ENCODE data around the gene HES2.
A peak's percentile ranks its signal among the peaks of the same experiment; 100 is the strongest.
"Not testable (repeated sequence)": the region's sequence is repeated elsewhere in the genome, so short reads cannot be mapped to it uniquely, and the experiment has no call there.

HES2 gene

GRCh38 chr1:6419804-6420453 is at the start of gene HES2:
Gene HES2 (minus strand): TSS chr1:6419919. CDS start chr1:6419820, 99 bp downstream.
- no peak for DNase-seq

GRCh38 chr1:6468729-6469461 is 49.2 kb upstream of the HES2 start:
- no peak for DNase-seq

- DNase-seq = no peak
Observed at GRCh38 chr1:6467744-6468688, 48.3 kb upstream of the HES2 start.

GRCh38 chr1:6467224-6467623 is 47.5 kb upstream of the HES2 start:
- no peak for DNase-seq

- DNase-seq = no peak
Observed at GRCh38 chr1:6466751-6467150, 47.0 kb upstream of the HES2 start.

GRCh38 chr1:6466023-6466422 is 46.3 kb upstream of the HES2 start, which contains the start of gene TNFRSF25:
Gene TNFRSF25 (minus strand): TSS chr1:6466173. CDS start chr1:6466107, 66 bp downstream.
- peak; percentile 52 for DNase-seq

- DNase-seq = no peak
Observed at GRCh38 chr1:6465461-6466005, 45.8 kb upstream of the HES2 start.

- no peak for DNase-seq
Observed at GRCh38 chr1:6464915-6465314, 45.2 kb upstream of the HES2 start.

GRCh38 chr1:6464514-6464836 is 44.8 kb upstream of the HES2 start:
- DNase-seq = no peak

- DNase-seq = no peak
Observed at GRCh38 chr1:6463120-6463412, 43.3 kb upstream of the HES2 start.

GRCh38 chr1:6462412-6463119 is 42.8 kb upstream of the HES2 start:
- no peak for DNase-seq

- DNase-seq = no peak
Observed at GRCh38 chr1:6461538-6462411, 42.1 kb upstream of the HES2 start.

- no peak for DNase-seq
Observed at GRCh38 chr1:6461051-6461530, 41.4 kb upstream of the HES2 start.

- peak; percentile 95 for DNase-seq
Observed at GRCh38 chr1:6460301-6461050, 40.8 kb upstream of the HES2 start.

GRCh38 chr1:6459850-6460265 is 40.1 kb upstream of the HES2 start:
- no peak for DNase-seq

- no peak for DNase-seq
Observed at GRCh38 chr1:6456800-6457466, 37.2 kb upstream of the HES2 start.

- DNase-seq = not testable (repeated sequence)
Observed at GRCh38 chr1:6455752-6456520, 36.2 kb upstream of the HES2 start.

GRCh38 chr1:6454856-6455751 is 35.4 kb upstream of the HES2 start:
- DNase-seq = no peak

All from activated T-cell treated with anti-CD3 and anti-CD28 coated beads for 4 hours (primary cell).